Right lobe of liver (tissue), 6 donors: ENCODE measurements around the gene PTPN18. TPM values are rescaled to one million over a fixed set of nuclear protein-coding genes. Genes with fewer than 3 reads are reported as not detected.

Experiments used
- ATAC-seq, 4 donors: fragments of 200-7000 bp; cut with Tn5 transposase; one replicate each; pipeline ENCODE4 v1.9.1; 2020; ENCODE audit warnings: mild to moderate bottlenecking in 4 of 4, moderate library complexity in 4 of 4
- DNase-seq, 3 donors: peaks; one replicate each; pipeline ENCODE4 v3.0.0-alpha.2; 2020
- H3K27ac ChIP-seq, 3 donors: fragments of 200-600 bp; one replicate each; pipeline ENCODE4 v1.8.0; 2022
- H3K27me3 ChIP-seq, 2 donors: fragments of 200-600 bp; one replicate each; pipeline ENCODE4 v1.8.0; 2022
- H3K36me3 ChIP-seq, 4 donors: fragments of 200-600 bp; sonication (generic) in 1 of 4; one replicate each; pipeline versions ENCODE4 v1.5.1 to v1.8.0; 2017 to 2022; ENCODE audit warnings: control low read depth in 1 of 4
- H3K4me1 ChIP-seq, 4 donors: fragments of 200-600 bp; sonication (generic) in 1 of 4; one replicate each; pipeline versions ENCODE4 v1.5.1 to v1.8.0; 2017 to 2022; ENCODE audit warnings: control low read depth in 1 of 4
- H3K4me3 ChIP-seq, 3 donors: fragments of 200-600 bp; one replicate each; pipeline ENCODE4 v1.8.0; 2022
- H3K9me3 ChIP-seq, 4 donors: fragments of 200-600 bp; sonication (generic) in 1 of 4; one replicate each; pipeline versions ENCODE4 v1.5.1 to v1.8.0; 2017 to 2022; ENCODE audit warnings: control low read depth in 1 of 4
- POLR2A ChIP-seq: fragments of 450-650 bp; IDR thresholded peaks from one replicate; pipeline ENCODE4 v1.6.1; 2017; ENCODE audit warnings: antibody characterized with exemption, mild to moderate bottlenecking
- WGBS: methylation state at CpG from one replicate; pipeline ENCODE4 v1.1.6; 2018; ENCODE audit warnings: low coverage, low lambda C conversion rate; ENCODE audit not compliant: insufficient coverage; ENCODE audit errors: missing lambda C conversion rate; 5-methylcytosine and 5-hydroxymethylcytosine counted together
- intact Hi-C, 2 donors: fragments of 100-400 bp; cut with DNase I; formaldehyde crosslinking; loops; one replicate each; pipeline versions ENCODE4 v1.11.2 to v1.14.1; 2022
- total RNA-seq, 6 experiments: library from RNA; depleted of rRNA in 2 of 6; stranded (reverse); fragments of >200 nt in 2 of 6; fragmentation: NEBNext Ultra II Directional in 3 of 6; extraction: Animal tissue kit (Norgen Biotek cat#: 25700) in 3 of 6; gene quantifications; one replicate each; pipeline versions ENCODE4 v1.1.0 to v1.2.4, GENCODE V29; 2016 to 2023
- TF ChIP-seq, protein P1 (sequence below), 4 donors: fragments of 200-600 bp in 3 of 4; fragments of 450-650 bp in 1 of 4; IDR thresholded peaks; one replicate each; pipeline versions ENCODE4 v1.5.1 to v1.8.0; 2016 to 2022; ENCODE audit warnings: antibody characterized with exemption in 4 of 4, mild to moderate bottlenecking in 2 of 4
- donor health status: DM: no; HTN: yes; CAD: no.
- donor health status: DM: no; HTN: no; CAD: no.
- donor health status: DM: no; HTN: no; CAD: no.
- donor health status: DM: no; HTN: yes; CAD: no.
- donor health status: DM: no; HTN: yes; CAD: no.

Gene PTPN18
- total RNA-seq, 6 experiments from 2014 or later = 25.6 to 43.5 (median 30.3) TPM

DNA sequence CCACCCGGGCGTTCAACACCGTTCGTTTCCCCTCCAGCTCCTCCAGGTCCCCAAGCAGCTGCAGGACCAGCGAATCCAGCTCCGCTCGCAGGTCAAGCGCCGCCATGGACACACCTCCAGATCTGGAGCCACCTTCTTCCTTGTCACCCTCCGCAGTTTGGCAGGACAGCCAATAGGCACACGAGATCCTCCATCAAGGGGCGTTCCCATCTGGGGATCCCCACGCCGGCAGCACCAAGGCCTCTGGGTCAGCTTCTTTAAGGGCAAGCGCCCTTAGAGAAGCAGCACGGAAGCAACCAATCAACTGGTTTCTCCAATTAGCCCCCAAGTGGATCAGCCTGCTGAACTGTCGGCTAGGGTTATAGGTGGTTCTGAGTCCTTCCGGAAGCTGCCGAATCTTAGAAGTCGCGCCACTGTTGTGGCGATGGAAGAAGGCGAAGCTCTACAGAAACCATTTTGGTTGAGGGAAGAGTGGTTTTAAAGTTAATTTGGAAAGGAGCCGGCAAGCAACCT lies 13.8 kb upstream of the PTPN18 start:
- Histone ChIP-seq H3K4me3 (peak overlapping the region; percentile 73 to 88 (median 87)), H3K4me1 (peaks cover 0 to 13% (median 5%) of the 10 kb centered on the region in 4 donors), H3K27me3 (no peaks in the 10 kb centered on the region), H3K27ac (peak overlapping the region; percentile 39 to 73 (median 39)), H3K9me3 (no peaks in the 10 kb centered on the region), H3K36me3 (peaks cover under 1 to 37% (median 18%) of the 10 kb centered on the region in 4 donors)
- DNase-seq (peak; percentile 90 to 93 (median 93)), ATAC-seq (peak; percentile 85 to 88 (median 86))
- intact Hi-C loops = no loop called here
- 0% methylated on average over 13 of the region's 24 CpGs for WGBS
- peak; percentile 34 for TF ChIP-seq POLR2A
- TF ChIP-seq, protein P1, sequence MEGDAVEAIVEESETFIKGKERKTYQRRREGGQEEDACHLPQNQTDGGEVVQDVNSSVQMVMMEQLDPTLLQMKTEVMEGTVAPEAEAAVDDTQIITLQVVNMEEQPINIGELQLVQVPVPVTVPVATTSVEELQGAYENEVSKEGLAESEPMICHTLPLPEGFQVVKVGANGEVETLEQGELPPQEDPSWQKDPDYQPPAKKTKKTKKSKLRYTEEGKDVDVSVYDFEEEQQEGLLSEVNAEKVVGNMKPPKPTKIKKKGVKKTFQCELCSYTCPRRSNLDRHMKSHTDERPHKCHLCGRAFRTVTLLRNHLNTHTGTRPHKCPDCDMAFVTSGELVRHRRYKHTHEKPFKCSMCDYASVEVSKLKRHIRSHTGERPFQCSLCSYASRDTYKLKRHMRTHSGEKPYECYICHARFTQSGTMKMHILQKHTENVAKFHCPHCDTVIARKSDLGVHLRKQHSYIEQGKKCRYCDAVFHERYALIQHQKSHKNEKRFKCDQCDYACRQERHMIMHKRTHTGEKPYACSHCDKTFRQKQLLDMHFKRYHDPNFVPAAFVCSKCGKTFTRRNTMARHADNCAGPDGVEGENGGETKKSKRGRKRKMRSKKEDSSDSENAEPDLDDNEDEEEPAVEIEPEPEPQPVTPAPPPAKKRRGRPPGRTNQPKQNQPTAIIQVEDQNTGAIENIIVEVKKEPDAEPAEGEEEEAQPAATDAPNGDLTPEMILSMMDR (IDR thresholded peaks at IDR 0.05) = no peak

DNA sequence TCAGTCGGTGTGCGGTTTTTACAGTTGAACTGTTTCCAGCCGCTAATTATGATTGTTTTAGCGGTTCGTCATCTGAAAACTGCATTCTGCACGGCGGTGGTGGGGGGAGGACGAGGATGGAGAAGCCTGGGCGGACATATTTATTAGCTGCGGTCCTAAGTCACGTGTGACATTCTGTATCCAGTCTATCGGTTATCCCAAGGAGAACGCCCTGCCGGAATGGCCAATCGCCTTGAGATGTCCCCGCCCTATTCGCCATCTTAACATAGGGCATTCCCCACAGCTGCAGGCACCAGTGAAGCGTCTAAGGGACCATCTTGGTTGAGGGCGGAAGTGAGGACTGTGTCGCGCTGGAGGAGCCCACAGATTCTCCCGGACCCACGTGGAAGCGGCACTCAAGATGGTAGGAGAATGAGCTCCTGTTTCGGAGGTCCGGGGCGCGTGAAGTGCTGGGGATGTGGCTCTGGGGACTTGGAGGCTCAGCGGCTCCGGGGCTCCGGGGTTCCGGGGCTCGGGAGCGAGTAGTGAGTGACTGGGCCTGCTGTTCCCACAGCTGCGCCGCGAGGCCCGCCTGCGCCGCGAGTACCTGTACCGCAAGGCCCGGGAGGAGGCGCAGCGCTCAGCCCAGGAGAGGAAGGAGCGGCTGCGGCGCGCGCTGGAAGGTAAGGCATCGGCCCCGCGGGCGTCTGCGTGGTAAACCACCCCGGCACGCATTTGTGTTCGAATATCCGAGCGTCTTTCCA lies 13.2 kb upstream of the PTPN18 start, which contains the start of gene IMP4:
IMP4 (plus strand) TSS at position 365 of the 743 bp plus-strand sequence; CDS start at position 401, 36 bp downstream.
- intact Hi-C loops = no loop called here
- peak within 1 kb of the TSS; percentile 39 to 73 (median 39) for H3K27ac ChIP-seq
- H3K4me1 ChIP-seq = peaks cover 0 to 13% (median 5%) of the 10 kb centered on the region in 4 donors
- no peaks in the 10 kb centered on the region for H3K9me3 ChIP-seq
- ATAC-seq = peak; percentile 94 to 97 (median 95)
- TF ChIP-seq POLR2A = peak; percentile 13
- TF ChIP-seq, protein P1 (IDR thresholded peaks at IDR 0.05) = peak; percentile 21 to 38 (median 34)
- WGBS = 0% methylated on average over 15 of the region's 60 CpGs
- peak within 1 kb of the TSS; percentile 73 to 88 (median 87) for H3K4me3 ChIP-seq
- H3K27me3 ChIP-seq = no peaks in the 10 kb centered on the region
- peaks cover 3 to 41% (median 20%) of the 10 kb centered on the region in 4 donors for H3K36me3 ChIP-seq
- DNase-seq = peak; percentile 94 to 99 (median 97)

DNA sequence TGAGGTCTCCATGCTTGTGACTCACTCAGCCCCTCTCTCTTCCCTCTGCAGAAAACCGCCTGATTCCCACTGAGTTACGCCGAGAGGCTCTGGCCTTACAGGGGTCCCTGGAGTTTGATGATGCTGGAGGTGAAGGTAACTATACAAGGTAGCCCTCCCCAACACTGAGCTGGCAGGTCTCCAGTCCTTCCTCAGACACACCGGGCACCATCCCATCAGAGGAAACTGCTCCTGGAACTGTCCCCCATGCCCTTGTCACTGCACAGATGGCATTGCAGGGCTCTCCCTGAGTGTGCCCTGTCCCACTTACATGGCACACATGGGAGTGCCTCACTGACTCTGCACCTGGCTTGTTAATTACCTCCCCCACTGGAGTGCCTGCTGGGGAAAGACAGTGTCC lies 11.3 kb upstream of the PTPN18 start:
- Histone ChIP-seq H3K4me3 (no peak overlapping the region), H3K27me3 (no peaks in the 10 kb centered on the region), H3K4me1 (peaks cover 0 to 13% (median 5%) of the 10 kb centered on the region in 4 donors), H3K27ac (no peak overlapping the region), H3K9me3 (no peaks in the 10 kb centered on the region), H3K36me3 (peaks cover 5 to 33% (median 18%) of the 10 kb centered on the region in 4 donors)
- ATAC-seq (no peak), DNase-seq (no peak)
- intact Hi-C loops = no loop called here
- WGBS = 100% methylated on average over 3 of the region's 4 CpGs
- no peak for TF ChIP-seq POLR2A
- TF ChIP-seq, protein P1 (IDR thresholded peaks at IDR 0.05) = no peak

DNA sequence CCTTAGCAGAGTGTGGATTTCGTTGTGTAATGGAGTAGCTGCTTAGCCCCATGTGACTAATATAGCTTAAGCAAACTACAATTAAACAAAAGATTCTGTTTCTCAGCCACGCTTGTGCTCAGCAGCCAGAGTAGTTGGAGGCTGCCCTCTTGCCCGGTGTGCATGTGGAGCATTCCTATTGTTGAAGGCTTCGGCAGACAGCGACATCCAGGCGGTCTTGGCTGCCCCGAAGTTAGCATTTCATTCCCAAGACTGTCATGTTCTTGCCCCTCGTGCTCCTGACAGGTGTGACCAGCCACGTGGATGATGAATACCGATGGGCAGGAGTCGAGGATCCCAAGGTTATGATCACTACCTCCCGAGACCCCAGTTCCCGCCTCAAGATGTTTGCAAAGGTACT lies 10.8 kb upstream of the PTPN18 start:
- TF ChIP-seq POLR2A = no peak
- TF ChIP-seq, protein P1 (IDR thresholded peaks at IDR 0.05) = no peak
- H3K4me3 ChIP-seq = no peak overlapping the region
- no peak for DNase-seq
- H3K4me1 ChIP-seq = peaks cover 0 to 13% (median 5%) of the 10 kb centered on the region in 4 donors
- H3K9me3 ChIP-seq = no peaks in the 10 kb centered on the region
- 95% methylated on average over 9 of the region's 13 CpGs for WGBS
- intact Hi-C loops = no loop called here
- no peaks in the 10 kb centered on the region for H3K27me3 ChIP-seq
- no peak overlapping the region for H3K27ac ChIP-seq
- no peak for ATAC-seq
- peaks cover 5 to 33% (median 18%) of the 10 kb centered on the region in 4 donors for H3K36me3 ChIP-seq
